GM06990 (cell line): Measurements from ENCODE around the gene DNMT3A.
A peak's percentile ranks its signal among the peaks of the same experiment; 100 is the strongest.

Source experiments
- DNase-seq: peaks from one replicate; pipeline ENCODE4 v3.0.0-alpha.2; 2011; ENCODE audit not compliant: insufficient read length; ENCODE audit errors: extremely low read depth
- H3K27me3 ChIP-seq: replicated peaks from 2 replicates; pipeline ENCODE4 v1.6.0; 2011; ENCODE audit warnings: low read length; ENCODE audit not compliant: control insufficient read depth, insufficient read depth
- H3K36me3 ChIP-seq: 2 replicates; pipeline ENCODE4 v1.5.1; 2011; ENCODE audit warnings: low read length; ENCODE audit not compliant: control insufficient read depth, insufficient read depth
- H3K4me3 ChIP-seq: replicated peaks from 2 replicates; pipeline ENCODE4 v1.5.1; 2011; ENCODE audit warnings: low read depth, mild to moderate bottlenecking, control low read depth, low read length
- TF ChIP-seq, protein P1 (sequence below): IDR thresholded peaks from 2 replicates; pipeline ENCODE4 v1.5.1; 2011; ENCODE audit warnings: low read length, control low read depth, mild to moderate bottlenecking, inconsistent platforms; ENCODE audit not compliant: insufficient read depth, poor library complexity, severe bottlenecking

The DNMT3A gene

DNA sequence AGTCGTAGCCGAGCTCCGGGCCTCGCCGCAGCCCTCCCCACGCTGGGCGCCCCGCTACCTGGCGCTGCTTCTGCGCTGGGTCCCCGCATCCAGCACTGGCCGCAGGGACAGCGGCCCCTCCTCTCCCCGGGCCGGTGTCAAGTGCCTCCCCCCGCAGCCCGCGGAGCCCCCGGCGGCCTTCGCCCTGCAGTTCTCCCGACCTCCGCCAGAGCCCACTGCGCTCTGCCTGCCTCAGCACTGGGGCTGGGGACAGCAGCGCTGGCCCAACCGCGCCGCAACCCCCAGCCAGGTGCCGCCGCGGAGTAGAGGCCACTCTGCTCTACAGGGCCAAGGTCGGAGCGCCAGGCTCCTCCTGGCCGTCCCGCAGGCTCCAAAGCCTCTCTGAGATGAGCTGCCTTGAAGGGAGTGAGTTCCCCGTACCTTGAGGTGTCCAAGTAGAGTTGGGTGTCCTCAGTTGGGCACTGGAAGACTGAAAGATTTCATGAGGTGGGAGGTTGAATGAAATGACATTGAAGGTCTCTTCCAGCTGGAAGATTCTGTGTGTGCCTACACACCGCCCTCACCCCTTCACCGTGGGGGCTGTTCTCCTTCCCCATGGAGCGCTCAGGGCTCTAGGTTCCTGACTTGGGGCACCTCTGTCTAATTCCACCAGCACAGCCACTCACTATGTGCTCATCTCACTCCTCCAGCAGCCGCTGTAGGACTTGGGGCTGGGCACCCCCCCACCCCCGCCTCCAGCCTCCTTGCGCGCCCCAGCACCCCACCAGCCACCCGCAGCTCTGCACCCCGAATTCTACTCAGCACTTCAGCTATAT is 854 bp upstream of the DNMT3A start:
- Histone ChIP-seq H3K36me3 (no peaks in the 10 kb centered on the region; the same call in 1 of the 2 replicates), H3K27me3 (no peaks in the 10 kb centered on the region), H3K4me3 (peak overlapping the region; percentile 68)
- TF ChIP-seq, protein P1, sequence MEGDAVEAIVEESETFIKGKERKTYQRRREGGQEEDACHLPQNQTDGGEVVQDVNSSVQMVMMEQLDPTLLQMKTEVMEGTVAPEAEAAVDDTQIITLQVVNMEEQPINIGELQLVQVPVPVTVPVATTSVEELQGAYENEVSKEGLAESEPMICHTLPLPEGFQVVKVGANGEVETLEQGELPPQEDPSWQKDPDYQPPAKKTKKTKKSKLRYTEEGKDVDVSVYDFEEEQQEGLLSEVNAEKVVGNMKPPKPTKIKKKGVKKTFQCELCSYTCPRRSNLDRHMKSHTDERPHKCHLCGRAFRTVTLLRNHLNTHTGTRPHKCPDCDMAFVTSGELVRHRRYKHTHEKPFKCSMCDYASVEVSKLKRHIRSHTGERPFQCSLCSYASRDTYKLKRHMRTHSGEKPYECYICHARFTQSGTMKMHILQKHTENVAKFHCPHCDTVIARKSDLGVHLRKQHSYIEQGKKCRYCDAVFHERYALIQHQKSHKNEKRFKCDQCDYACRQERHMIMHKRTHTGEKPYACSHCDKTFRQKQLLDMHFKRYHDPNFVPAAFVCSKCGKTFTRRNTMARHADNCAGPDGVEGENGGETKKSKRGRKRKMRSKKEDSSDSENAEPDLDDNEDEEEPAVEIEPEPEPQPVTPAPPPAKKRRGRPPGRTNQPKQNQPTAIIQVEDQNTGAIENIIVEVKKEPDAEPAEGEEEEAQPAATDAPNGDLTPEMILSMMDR = peak; percentile 82
- DNase-seq = peak; percentile 88

DNA sequence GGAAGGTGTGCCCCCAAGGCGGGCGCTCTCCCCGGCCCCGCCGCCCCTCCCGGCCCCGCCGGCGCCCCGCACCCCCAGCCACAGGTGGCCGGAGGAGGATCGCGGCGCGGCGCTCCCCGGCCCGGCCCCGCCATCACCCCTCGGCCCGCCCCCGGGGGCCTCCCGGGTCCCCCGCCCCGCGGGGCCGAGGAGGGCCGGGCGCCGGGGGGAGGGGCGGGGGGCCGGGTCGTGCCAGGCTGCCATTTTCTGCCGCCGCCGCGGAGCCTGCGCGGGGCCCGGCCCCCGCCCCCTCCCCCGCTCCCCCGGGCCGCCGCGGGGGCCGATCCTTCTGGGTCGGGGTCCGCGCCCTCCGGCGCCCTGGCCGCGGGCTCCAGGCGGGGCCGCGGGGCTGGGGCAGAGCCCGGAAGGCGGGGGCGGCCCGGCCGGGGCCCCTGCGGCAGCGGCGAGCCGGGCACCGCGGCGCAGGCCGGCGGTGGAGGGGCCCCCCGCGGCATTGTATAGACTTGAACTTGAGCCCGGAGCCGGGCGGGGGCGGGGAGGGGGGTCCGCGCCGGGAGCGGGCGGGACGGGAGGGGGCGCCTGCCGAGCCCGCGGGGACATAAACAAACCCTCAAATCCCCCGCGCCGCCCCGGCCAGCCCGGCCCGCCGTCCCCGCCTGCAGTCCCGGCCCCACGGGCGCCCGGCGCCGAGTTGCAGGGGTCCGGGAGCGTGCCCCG is 556 bp downstream of the DNMT3A start:
- no peak for DNase-seq
- H3K4me3 ChIP-seq = peak overlapping the region; percentile 68
- TF ChIP-seq, protein P1 = no peak
- no peaks in the 10 kb centered on the region; the same call in 1 of the 2 replicates for H3K36me3 ChIP-seq
- no peaks in the 10 kb centered on the region for H3K27me3 ChIP-seq

DNA sequence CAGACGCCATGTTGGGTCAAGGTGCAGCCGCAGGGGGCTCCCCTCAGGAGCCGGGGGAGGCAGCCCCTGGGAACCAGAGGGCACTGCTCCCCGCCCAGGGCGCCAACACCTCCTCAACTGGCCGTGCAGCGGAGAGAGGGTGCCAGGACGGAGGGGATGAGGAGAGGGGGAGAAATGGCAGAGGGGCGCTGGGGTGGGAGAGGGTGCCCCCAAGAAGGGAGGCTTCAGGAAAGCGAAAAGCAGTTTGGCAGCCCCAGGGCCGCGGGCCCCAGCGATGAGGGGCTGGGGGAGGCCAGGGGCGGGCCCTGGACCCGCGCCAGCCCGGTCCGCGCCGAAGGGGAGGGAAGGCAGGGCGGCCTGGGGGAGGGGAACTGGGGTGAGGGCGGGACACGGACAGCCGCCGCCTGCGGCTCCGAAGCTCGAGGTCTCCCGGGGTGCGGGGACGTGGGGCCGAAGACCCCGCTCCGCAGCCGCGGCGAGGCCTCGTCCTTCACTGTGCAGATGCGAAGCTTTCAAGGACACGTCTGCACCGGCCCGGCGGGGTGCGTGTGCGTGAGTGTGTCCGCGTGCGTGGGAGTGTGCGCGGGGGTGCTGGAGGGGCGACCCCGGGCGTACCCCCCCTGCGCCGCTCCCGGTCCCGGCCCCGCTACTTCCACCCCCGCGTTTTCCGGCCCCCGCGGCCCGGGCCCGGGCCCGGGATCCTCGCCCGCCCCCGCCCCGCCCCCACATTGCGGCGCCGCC is 1.4 kb downstream of the DNMT3A start:
- H3K27me3 ChIP-seq = no peaks in the 10 kb centered on the region
- DNase-seq = no peak
- H3K4me3 ChIP-seq = peak overlapping the region; percentile 68
- H3K36me3 ChIP-seq = no peaks in the 10 kb centered on the region; the same call in 1 of the 2 replicates
- TF ChIP-seq, protein P1 = no peak

DNA sequence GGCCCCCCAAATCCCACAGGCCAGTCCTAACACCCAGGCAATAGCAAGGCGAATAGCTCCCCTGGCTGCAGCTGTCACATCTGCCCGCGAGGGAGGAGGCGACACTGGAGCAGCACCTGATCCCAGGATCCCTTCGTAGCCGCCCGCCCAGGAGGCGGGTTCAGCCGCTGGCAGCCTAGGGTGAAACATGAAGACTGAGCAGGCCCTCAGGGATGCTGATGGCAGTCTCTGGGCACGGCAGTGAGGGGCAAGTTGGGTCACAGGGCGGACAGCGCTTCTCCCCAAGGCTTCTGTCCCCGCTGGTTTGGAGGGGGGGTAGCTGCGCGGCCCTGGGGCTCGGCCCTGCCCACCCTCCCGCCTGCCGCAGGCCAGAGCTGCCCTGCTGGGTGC is 1.9 kb downstream of the DNMT3A start:
- H3K36me3 ChIP-seq = no peaks in the 10 kb centered on the region; the same call in 1 of the 2 replicates
- no peaks in the 10 kb centered on the region for H3K27me3 ChIP-seq
- no peak overlapping the region; the same call in 1 of the 2 replicates for H3K4me3 ChIP-seq
- TF ChIP-seq, protein P1 = no peak
- DNase-seq = no peak

DNA sequence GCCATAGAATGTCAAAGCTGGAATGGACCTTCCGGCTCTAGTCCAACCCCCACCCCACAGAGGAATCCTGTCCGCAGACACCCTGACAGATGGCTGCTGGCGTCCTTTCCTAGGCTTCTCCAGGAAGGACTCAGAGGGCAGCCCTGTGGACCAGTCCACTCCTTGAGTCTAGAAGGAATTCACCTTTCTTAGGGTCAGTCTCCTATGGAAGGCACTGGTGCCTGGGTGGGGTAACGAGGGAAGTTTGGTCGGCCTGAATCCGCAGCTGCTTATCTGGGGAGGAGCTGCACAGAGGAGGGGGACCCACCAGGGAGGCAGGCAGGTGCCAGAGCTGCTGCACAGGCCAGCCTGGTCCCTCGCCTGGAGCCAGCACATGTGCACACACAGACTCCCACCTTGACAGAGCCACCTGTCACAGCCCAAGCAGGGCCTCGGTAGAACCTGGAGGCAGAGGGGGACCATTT is 2.5 kb downstream of the DNMT3A start:
- H3K36me3 ChIP-seq = no peaks in the 10 kb centered on the region; the same call in 1 of the 2 replicates
- TF ChIP-seq, protein P1 = no peak
- DNase-seq = no peak
- no peak overlapping the region for H3K4me3 ChIP-seq
- no peaks in the 10 kb centered on the region for H3K27me3 ChIP-seq
